GM12892 (cell line): ENCODE data around the gene SYNPO.

Experiments
- POLR2A ChIP-seq: IDR thresholded peaks from 2 replicates; pipeline ENCODE4 v1.6.1; 2011; ENCODE audit warnings: low read depth, low read length, control low read depth
- POLR2AphosphoS5 ChIP-seq: IDR thresholded peaks from 2 replicates; pipeline ENCODE4 v1.6.1; 2011; ENCODE audit warnings: low read depth, low read length, control low read depth

- TF ChIP-seq POLR2A (no peak), POLR2AphosphoS5 (no peak)
Measured at GRCh38 chr5:150661821-150662596, 21.5 kb downstream of the SYNPO start.
